ENCODE measurements around the gene RMND5B. TPM values are rescaled to one million over a fixed set of nuclear protein-coding genes. Genes with fewer than 3 reads are reported as not detected.

Gene RMND5B
- total RNA-seq, 1 experiment from 2014 or later, result 42.9 TPM

DNA sequence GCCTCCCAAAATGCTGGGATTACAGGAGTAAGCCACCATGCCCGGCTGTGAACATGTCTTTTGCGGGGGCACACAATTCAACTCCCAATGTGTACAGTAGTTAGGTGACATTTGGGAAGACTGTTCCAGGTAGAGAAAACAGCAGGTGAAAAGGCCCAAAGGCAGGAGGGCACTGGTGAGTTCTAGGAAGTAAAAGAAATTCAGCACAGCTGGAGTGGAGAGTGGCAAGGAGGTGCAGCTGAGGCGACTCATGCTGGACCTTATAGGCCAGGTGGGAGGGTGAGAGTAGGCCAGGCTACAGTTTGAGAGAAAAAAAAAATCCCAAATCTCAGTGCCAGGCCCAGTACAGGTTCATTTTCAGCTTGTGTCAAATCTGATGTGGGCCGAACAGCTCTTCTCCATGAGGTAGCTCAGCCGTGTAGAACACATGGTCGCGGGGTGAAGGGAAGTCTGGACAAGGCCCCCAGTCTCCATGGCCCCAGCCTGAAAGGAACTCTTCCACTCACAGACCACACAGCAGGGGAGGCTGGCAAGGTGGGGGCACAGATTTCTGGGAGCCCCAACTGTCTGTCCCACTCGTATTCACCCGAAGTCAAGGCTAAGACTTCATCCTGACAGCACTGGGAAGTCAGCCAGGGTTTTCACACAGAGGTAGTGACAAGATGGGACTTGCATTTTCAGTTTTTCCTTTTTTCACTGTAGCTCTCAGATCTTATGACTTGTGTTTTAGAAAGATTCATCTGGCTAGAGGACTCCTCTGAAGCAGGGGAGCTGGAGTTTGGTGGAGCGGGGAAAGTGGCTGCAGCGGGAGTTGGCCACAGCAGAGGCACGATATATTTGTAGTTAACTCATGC, 69.0 kb downstream of the RMND5B start:
- Histone ChIP-seq H3K36me3 (ENCODE audit: insufficient read depth, low read length) (no peaks in the 10 kb centered on the region), H3K9me2 (replicated peaks; ENCODE audit: insufficient read depth, low read length) (no peaks in the 10 kb centered on the region), H3K4me3 (ENCODE audit: low read length) (no peak overlapping the region), H3K79me2 (ENCODE audit: low read length) (peaks cover 11% of the 10 kb centered on the region), H3K27ac (ENCODE audit: low read length) (no peak overlapping the region), H4K20me1 (ENCODE audit: insufficient read depth, low read depth, low read length) (no peaks in the 10 kb centered on the region; the same call in 1 of the 2 replicates), H3K9ac (ENCODE audit: low read length) (no peak overlapping the region), H3K4me2 (ENCODE audit: low read depth, low read length, poor library complexity, severe bottlenecking) (no peak overlapping the region), H2AFZ (ENCODE audit: low read length) (no peak overlapping the region), H3K9me3 (ENCODE audit: low read length) (no peaks in the 10 kb centered on the region), H3K27me3 (ENCODE audit: low read length) (no peaks in the 10 kb centered on the region), H3K4me1 (ENCODE audit: low read length) (peaks cover 4% of the 10 kb centered on the region)
- no peak for DNase-seq

Other genes starting within 250 kb of the RMND5B start
- not detected in 2 replicates for gene PROP1, start 134.8 kb upstream of the RMND5B start, total RNA-seq (2014; rRNA removed; shearing (Covaris generic); ENCODE audit: low replicate concordance)
- 1.2 and 4.1 TPM in 2 replicates for gene N4BP3, start 17.5 kb upstream of the RMND5B start, total RNA-seq (2014; rRNA removed; shearing (Covaris generic); ENCODE audit: low replicate concordance)
- 264 and 330 TPM in 2 replicates for gene NHP2, start 22.9 kb downstream of the RMND5B start, total RNA-seq (2014; rRNA removed; shearing (Covaris generic); ENCODE audit: low replicate concordance)
- gene GMCL2, start 56.4 kb downstream of the RMND5B start, total RNA-seq (2014; rRNA removed; shearing (Covaris generic); ENCODE audit: low replicate concordance), result not detected in 2 replicates
- gene HNRNPAB, start 73.5 kb downstream of the RMND5B start, total RNA-seq (2014; rRNA removed; shearing (Covaris generic); ENCODE audit: low replicate concordance), result 75.7 and 136 TPM in 2 replicates
- gene PHYKPL, start 101.8 kb downstream of the RMND5B start, total RNA-seq (2014; rRNA removed; shearing (Covaris generic); ENCODE audit: low replicate concordance), result 116 and 118 TPM in 2 replicates